Hindlimb muscle (tissue), 1 donor: ENCODE results near the gene MKNK1. TPM values are rescaled to one million over a fixed set of nuclear protein-coding genes. Genes with fewer than 3 reads are reported as not detected.

Source experiments
- DNase-seq: peaks from one replicate; pipeline ENCODE4 v3.0.0-alpha.2; 2013
- polyA plus RNA-seq: library from polyadenylated mRNA; unstranded; fragments of 120-200 nt; gene quantifications from one replicate; pipeline ENCODE4 v1.2.1, GENCODE V29; 2013; ENCODE audit not compliant: insufficient read length

MKNK1 gene
- polyA plus RNA-seq, 1 donor = 34.1 TPM

DNA sequence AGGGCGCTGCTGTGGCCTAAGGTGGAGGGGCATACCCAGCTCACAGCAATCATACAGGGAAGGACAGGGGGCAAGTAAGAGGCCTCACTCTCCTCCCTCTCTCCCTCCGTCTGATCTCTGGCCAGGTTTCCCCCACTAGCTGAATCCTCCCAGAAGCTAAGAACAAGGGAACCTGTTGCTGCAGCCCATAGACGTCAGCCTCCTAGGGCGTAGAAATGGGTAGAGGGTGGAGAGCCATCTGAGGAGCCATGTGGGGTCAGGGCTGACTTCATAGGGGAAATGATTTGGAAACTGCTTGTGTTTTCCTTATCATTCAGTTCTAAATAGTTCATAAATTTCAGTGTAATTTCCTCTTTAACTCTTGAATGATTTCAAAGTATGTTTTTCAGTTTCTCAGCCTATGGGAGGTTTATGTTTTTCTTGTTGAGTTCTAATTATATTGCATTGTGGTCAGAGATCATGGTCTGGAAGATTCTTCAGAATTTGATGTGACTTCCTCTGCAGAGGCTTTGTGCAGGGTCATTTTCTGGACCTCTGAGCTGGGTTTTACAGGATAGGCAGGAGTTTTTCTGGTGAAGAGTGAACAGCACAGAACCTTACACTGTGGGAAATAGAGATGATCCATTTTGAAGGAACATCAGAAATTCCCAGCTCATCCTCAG, 14.8 kb upstream of the MKNK1 start:
- DNase-seq = no peak

DNA sequence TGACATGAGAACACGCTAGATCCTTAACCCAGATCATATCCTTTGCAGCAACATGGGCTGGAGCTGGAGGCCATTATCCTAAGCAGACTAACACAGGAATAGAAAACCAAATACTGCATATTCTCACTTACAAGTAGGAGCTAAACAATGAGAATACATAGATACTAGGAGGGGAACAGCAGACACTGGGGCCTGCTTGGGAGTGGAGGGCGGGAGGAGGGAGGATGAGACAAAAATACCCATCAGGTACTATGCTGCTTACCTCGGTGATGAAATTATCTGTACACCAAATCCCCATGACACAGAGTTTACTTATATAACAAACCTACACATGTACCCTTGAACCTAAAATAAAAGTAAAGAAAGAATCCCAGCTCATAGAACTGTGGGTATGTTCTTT, 13.8 kb upstream of the MKNK1 start:
- DNase-seq = no peak

DNA sequence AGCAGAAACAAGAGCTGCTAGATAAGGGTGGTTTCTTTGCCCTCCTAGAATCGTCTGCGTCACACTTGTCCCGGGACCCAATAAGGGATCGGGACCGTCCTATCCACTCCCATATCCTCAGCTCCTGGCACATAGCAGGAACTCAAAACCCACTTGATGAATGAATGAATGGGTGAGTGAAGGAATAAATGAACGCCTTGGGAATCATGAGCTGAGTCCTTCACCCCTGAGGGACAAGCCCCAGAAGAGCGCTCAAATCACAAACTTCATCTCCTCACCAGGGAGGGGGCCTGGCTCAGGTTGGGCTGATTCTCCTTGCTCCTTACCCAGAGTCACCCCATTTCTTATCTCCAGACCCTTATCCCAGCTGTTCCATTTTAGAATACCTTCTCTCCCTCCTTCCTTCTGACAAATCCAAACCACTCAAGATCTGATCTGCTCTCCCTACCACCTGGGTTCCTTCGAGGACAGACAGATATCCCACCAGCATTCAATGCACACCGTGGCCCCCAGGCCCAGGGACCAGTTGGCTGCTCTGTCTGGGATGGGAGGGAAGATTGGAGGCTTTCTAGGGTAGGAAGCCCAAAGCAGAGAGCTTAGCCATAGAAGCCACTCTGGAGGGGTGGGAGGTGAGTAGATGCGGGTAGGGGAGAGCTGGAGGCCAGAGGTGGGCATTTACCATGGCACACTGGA, 13.2 kb upstream of the MKNK1 start:
- DNase-seq = no peak

DNA sequence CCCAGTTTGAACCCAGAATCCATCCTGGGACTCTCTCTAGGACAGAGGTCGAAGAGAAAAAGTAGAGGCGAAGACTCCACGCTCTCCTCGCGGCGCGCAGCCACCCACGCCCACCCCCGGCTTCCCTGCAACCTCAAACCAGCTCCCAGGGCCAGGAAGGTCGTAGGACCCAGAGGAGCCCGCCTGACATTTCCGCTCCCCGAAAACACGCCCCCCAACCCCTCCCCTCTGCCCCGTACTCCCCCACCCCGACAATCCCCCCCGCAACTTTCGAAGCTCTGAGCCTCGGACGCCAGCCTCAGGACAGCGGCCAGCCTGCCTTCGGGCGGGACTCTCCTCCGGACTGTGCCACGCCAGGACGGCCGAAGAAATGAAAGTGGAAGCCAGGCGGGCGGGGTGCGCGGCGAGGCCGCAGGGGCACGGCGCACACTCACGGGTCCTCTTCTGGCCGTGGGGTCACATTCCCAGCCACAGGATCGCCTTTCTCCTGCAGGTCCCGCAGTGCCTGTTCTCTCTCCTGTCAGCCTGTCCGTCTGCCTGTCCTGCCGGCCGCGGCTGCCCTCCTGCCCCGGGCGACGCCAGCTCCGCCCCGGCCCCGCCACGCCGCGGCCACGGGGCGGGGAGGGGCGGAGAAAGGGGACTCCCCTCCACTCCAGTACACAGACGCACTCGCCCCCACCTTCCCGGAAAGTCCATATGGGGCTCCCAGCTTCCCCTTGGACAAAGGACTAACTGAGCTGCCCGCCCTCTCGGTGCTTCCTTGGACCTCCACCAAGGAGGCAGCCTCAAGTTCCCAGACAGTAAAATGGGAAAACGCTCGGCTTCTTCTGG, 12.4 kb upstream of the MKNK1 start, which contains the start of gene MOB3C:
Gene MOB3C, minus strand, starts transcription at position 535 of the 831 bp plus-strand sequence. CDS start 3,490 bp downstream, outside the sequence.
- DNase-seq = peak; percentile 89

DNA sequence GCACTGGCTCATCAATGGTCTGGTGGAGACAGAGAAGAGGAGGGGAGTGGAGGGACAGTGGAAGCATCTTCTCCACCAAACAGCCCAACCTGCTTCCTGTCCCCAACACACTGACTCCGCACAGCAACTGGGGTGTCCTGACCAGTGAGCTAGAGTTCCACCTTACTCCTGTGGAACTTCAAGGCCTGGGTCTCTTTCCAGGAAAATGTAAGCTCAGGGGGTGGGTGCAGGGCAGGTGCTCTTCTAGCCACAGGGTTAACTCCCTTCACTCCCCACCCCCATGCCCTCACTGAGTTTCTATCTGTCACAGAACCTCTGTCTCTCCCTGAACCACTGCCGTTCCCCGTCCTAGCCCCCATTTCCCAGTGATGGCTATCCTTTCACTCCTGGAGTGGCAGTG, 11.7 kb upstream of the MKNK1 start:
- no peak for DNase-seq

DNA sequence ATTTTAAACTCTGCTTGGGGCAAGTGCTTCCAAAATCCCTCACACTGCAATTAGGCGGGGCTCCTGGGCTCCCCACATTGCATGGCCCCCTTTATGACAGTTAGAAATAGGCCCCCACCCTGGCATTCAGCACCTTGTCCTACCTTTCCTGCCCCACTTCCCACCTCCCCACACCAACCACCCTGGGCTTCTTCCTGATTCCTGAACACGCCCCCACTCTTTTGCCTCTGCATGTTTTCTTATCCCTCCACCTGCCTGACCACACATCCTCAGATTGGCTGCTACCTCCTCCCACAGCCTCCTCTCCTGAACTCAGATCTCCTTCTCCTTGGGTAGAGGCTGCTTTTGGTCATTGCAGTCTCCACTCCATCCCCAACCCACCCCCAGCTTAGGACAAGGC, 11.0 kb upstream of the MKNK1 start:
- no peak for DNase-seq

DNA sequence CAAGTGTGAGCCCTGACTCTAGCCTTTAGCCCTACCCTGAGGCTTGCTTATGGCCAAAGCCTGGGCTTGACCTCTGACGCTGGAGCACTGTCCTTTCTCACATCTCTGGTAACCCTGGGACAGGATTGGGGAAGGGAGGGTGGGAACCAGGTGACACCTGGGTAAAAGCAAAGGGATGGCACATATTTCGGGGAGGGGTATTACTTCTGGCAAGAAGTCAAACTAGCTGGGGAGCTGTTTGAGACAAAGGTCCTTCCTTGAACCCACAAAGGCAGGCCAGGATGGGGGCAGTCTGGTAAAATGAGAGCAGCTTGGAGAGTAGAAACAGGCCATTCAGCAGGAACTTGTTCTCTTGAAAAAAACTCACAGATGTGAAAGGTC, 10.5 kb upstream of the MKNK1 start:
- DNase-seq = no peak

DNA sequence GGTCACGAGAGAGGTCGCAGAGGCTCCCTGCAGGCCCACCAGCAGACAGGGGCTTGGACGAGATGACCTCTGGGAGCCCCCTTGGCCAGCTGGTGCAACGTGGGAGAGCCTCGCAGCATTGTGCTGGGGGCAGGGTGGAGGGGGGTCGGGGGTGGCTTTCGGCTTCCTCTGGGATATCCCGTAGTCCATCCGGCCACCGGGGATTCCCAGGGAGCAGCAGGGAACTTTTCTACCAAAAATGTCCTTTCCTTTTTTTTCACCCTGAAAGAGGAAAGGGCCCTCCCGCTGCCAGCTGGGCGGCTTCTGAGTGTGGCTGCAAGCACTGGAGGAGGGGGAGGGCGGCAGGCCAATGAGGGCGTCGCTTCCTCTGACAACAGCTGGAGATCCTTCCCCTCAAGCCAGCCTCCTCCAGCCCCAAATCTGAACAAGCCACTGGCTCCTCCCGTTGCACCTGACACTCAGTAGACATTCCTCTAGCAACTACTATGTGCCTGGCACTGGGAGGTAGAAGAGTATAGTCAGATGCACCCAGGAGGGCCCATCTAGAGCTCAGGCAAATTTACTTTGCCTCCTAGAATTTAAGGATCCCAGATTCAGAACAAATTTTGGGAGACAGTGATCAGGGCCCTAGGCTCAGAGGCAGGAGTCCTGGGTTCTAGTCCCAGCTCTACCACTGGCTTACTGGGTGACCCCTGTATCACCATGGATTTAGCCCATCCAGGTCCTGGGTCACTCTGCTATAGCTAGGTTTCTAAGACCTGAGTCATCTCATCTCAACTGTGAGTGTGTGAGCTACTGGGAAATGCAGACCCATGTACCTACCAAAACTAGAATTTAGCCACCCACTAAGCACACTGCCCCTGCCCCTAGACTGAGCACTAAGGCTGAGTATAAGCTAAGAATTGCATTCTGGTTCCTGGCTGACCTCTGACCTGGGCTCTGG, 9.9 kb upstream of the MKNK1 start:
- DNase-seq = peak; percentile 92

DNA sequence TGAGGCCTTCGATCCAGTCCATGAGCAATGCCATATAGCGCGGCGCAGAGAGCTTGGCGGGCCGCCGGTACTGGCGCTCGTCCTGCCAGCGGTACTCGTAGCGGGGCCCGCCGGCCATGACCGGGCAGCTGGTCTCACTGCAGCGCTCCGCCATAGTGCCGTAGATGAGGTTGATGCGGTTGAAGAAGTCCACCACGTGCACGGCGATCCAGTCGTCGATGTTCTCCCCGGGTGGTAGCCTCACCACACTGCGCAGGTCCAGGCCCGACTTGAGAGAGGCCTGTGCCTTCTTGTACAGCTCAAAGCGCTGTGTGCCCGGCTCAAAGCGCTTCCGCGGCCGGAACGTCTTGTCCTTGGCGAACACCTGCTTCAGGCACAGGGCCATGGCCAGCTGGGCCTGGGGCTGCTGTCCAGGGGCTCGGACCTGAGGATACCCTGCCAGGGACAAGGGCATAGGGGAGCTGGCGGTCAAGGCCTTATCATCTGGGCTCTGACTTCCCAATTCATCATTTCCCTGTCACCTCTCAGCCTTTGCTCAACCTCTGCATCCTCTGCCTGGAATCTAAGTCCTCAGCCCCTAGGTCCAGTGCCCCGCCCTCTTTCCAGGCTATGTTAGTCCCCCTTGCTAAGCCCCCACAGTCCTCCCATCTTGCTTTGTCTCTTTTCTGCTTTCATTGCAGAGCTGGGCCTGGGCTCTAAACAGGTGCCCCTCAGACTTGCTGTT, 9.0 kb upstream of the MKNK1 start:
- no peak for DNase-seq

DNA sequence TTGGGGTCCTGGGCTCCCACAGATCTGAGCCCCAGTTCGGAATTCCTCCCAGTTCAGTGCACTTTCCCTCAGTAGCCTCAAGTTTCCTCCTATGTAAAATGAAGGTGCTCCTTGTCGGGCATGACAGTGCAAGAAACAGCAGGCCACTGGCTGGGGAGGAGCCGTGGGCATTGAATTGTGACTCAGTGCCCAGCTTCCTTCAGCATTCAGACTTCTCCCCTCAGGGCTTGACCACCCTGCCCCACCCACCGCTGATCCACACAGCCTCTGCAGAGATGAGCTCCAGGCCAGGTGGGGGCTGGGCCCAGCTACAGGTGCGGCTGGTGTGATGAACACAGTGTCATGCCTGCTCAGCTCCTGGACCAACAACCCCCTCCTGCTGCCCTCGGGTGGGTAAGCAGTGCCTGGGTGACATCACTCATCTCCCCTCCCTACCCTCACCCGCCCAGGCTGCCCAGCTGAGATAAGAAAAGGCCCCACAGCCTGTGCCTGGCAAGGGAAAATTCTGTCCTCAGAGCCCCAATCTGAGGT, 7.7 kb upstream of the MKNK1 start:
- no peak for DNase-seq

DNA sequence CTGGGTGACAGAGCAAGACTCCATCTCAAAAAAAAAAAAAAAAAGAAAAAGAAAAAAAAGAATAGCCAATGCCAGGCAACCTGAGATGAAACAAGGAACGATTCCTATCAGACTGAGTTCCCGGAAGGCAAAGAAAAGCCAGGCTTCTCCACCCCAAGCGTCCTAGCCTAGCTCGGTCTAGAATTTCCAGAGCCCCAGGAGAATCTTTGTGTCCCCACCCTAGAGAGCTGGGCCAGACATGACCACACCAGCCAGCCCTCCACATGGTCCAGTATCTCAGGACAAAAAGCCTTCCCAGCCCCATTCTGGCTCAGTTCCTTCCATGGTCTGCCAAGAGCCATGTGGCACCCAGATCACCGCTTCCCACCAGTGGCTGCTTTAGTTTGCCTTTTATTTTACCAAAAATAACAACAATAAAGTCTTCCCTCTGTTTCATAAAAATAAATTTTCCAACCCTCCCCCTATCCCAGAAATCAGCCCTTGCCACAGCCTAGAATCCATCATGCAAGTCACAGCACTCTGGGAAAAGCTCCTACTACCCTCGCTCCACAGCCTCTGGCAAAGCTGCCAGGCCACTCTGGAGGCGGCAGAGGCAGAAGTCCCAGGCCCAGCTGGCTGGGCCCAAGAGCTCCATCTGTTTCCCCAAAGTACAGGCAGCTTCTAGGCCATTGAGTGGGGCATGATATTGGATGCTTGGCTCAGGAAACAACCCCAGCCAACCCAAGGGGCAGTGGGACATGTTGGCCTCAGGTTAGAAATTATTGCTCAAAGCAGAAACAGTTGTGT, 3.5 kb upstream of the MKNK1 start:
- no peak for DNase-seq

DNA sequence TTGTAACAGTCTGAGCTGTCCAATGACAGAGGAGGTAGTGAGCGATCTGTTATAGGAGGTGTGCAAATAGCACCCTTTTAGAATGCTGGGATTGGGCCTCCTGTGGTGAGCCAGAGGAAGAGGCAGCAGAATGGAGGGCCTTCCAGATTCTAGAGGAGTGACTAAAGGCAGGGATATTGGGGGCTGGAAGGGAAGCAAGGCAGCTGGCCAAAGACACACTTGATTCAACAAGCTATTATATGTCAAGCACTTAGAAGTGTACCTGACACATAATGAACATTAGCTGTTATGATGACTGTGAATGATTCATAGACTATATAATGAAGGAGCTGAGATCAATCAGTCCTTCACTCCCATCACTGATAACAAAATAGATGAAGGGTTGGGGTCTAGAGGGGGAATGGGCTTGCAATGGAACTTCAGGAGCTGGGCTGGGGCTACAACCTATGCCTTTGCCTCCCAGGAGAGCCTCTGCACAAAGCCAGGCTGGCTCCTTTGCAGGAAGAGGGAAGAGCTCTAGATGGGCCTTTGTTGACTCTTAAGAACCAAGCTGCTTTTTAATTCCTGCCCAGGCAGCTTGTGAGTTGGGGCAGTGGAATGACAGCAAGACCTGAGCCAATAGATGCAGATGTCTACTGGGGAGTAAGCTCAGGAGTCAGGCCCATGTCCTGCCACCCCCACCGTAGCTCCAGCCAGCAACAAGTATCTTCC, 2.3 kb upstream of the MKNK1 start:
- no peak for DNase-seq

DNA sequence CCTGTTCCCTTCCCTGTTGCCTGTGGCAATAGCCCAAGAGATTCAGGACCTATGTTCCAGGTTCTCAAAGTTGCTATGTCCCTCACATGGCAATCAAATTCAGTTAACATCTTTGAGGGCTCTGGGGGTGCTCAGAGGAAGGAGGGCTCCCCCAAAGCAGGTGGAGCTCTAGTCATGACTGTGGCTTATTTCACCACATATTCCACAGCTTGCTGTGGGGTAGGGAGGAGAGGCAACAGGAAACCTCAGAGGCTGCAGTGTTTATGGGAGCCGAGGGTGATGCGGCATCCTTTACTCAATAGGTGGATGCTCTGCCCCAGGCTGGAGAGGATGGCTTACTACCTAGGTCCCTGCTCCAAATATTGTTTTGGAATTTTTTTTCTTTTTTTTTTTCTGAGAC, 1.2 kb upstream of the MKNK1 start:
- no peak for DNase-seq

DNA sequence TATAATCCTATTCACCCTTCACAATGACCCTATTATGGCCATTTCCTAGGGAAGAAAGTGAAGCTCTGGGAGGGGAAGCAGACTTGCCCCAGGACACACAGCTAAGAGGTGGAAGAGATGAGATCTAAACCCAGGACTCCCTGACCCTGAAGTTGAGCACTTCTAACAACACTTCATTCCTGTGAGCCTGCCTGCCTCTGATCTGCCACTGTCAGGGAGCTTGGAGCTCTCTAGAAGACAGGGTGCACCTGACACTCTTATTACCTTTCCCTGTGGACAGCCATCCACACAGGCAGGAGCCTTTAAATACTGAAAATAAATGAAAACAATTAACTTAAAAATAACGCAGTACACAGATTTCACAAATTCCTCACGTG, 599 bp downstream of the MKNK1 start:
- DNase-seq = no peak

DNA sequence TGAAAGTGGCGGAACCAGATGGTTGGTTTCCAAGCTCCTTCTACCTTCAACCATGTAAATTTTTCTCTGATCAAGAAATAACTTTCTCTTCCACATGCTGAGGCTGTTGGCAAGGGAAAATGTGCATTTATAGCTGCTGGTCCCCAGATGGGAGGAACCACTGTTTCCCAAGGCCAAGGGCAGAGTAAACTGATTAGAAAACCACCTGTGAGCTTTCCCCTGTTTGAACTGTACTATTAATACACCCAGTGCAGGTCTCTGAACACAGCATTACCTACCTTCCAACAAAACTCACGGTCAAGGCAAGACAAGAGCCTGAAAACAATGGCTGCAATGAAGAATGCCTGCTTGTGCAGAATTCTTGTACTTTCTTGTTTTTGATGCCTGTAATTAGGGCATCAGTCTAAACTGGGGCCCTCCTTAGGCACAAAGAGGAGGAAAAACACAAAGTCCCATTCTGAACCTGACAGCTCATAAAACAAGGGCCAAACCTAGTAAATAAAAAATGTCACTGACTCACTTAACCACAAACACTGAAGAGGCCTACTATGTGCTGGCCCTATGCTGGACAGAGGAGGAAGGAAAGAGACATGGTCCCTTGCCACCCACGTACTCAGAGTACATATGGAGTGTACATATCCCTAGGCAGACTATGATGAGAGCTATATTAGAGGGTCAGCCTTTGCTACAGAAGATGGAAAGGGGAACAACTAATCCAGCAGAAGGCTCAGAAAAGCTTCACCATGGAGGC, 2.6 kb downstream of the MKNK1 start:
- DNase-seq = no peak

DNA sequence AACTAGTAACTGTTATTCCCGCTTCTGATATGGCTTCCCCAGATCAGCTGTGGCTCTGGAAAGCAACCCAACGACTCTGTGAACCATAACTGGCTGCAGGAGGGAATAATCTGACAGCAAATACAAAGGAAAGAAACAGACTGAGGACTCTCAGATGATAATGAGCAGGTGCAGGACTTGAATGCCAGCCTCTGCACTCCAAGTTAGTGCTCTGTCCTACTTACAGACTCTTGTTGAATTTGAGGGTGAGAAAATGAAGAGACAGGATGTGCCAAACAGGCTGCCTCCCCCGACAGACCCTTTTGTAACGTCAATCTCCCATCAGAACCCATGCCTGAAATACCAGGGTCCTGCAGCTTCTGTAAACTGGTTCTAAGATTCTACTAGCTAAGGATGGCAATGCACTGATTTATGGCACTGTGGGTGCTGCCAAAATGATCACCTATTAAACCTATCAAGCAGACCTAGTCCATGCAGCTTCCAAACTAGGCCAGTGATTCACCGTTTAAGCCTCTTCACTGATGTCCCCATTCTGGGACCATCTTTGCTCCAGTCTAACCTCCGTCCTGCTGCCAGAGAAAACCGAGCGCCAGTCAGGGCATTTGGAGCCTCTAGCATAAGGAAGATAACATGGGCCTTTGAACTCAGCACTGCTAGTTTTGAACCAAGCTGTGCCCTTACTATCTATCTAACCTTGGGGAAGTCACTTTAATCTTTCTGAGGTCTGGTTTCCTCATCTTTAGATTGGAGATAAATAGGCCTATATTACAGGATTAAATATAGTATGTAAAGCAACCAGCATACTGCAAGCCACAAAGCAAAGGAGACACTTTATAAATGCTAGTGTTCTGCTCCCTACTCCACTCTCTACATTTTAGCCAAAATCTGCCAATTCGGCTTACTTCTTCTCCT, 4.8 kb downstream of the MKNK1 start:
- DNase-seq = no peak

DNA sequence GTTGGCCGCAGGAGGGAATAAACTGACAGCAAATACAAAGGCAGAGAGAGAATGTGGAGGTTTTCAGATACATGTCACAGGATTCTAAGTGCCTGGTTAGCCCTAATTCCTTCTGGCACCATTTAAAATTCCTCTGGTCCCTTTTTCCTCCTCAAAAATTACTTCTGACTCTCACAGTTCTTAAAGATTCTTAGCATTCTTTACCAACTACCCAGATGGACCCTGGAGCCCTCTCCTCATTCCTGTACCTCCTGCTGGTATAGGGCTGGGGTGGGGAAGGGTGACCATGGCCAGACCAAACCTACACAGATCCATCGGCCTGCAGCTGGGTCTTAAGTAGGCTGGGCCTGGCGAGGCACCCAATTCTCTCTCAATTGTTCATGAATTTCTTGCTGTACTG, 7.2 kb downstream of the MKNK1 start:
- DNase-seq = no peak

DNA sequence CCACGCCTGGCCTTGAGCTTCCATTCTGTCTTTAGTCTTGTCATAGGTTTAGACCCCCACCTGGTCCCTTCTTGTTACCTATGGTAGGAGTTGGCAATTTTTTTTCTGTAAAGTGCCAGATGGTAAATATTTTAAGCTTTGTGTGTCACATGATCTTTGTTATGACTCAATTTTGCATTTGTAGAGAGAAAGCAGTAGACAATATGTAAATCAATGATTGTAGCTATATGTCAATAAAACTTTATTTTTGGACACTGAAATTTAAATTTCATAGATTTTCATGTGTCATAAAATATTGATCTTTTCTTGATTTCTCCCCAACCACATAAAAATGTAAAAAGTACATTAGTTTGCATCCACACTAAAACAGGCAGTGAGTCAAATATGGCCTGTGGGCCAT, 8.0 kb downstream of the MKNK1 start:
- DNase-seq = no peak
